ENCODE results near the gene INCENP. TPM values are rescaled to one million over a fixed set of nuclear protein-coding genes. Genes with fewer than 3 reads are reported as not detected.

Gene INCENP
- total and polyA plus RNA-seq, 2 donors (not counting 1 experiment from before 2014, with no cell fraction given): 8.9 to 37.8 TPM

DNA sequence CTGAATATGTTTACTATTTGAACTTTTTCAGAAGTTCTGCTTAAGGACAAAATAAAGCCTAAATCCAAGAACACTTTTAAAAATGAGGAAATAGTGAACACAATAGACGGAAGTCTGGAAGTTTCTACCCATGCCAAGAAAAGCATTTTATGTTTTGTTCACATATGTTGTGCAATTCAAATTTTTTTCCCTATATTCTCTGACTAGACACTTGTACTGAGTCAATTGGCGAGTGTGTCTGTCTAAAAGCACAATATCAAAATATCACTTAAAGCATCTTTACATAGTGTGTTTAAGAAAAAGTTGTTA, 29.2 kb downstream of the INCENP start:
- ATAC-seq (ENCODE audit: low read depth) (no peak), DNase-seq (no peak)
- H4K20me1 ChIP-seq (ENCODE audit: control insufficient read depth, insufficient read depth, low read length, poor library complexity, severe bottlenecking): no peaks in the 10 kb centered on the region
- H3K79me2 ChIP-seq (ENCODE audit: control insufficient read depth, insufficient read depth, low read length): no peaks in the 10 kb centered on the region
- H3K4me3 Mint-ChIP-seq: no peak overlapping the region
- H3K9me3 Mint-ChIP-seq (ENCODE audit: insufficient read depth): no peaks in the 10 kb centered on the region
- H3K4me1 Mint-ChIP-seq: no peaks in the 10 kb centered on the region
- no peaks in the 10 kb centered on the region for H3K4me1 ChIP-seq (ENCODE audit: control insufficient read depth in 2 of 2, insufficient read depth in 2 of 2, low read length in 2 of 2)
- H3K9ac ChIP-seq (ENCODE audit: low read length): no peak overlapping the region
- no peak overlapping the region for H3K4me3 ChIP-seq (ENCODE audit: control extremely low read depth in 1 of 5, extremely low read depth in 1 of 5, insufficient read depth in 1 of 5, low read depth in 2 of 5, low read length in 4 of 5)
- H3K36me3 ChIP-seq (replicated peaks in 1 of 2; ENCODE audit: control extremely low read depth in 1 of 2, control insufficient read depth in 1 of 2, extremely low read depth in 1 of 2, insufficient read depth in 2 of 2, low read length in 1 of 2): peaks cover 0 to 31% of the 10 kb centered on the region in 2 experiments
- POLR2A ChIA-PET: no interaction called here
- no peaks in the 10 kb centered on the region for H3K27me3 ChIP-seq (replicated peaks in 1 of 4; ENCODE audit: control extremely low read depth in 1 of 4, control insufficient read depth in 3 of 4, insufficient read depth in 4 of 4, low read length in 3 of 4)
- CTCF ChIA-PET: no interaction called here
- no peak overlapping the region for H2AFZ ChIP-seq (ENCODE audit: insufficient read depth, low read depth, low read length, poor library complexity, severe bottlenecking)
- TF ChIP-seq, protein P1, sequence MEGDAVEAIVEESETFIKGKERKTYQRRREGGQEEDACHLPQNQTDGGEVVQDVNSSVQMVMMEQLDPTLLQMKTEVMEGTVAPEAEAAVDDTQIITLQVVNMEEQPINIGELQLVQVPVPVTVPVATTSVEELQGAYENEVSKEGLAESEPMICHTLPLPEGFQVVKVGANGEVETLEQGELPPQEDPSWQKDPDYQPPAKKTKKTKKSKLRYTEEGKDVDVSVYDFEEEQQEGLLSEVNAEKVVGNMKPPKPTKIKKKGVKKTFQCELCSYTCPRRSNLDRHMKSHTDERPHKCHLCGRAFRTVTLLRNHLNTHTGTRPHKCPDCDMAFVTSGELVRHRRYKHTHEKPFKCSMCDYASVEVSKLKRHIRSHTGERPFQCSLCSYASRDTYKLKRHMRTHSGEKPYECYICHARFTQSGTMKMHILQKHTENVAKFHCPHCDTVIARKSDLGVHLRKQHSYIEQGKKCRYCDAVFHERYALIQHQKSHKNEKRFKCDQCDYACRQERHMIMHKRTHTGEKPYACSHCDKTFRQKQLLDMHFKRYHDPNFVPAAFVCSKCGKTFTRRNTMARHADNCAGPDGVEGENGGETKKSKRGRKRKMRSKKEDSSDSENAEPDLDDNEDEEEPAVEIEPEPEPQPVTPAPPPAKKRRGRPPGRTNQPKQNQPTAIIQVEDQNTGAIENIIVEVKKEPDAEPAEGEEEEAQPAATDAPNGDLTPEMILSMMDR (IDR thresholded peaks at IDR 0.05): no peak
- no peak for TF ChIP-seq EZH2 (IDR thresholded peaks at IDR 0.05; ENCODE audit: borderline replicate concordance, insufficient read depth, low read depth, low read length, poor library complexity, severe bottlenecking)
- H3K9me3 ChIP-seq (ENCODE audit: control extremely low read depth in 1 of 3, control insufficient read depth in 2 of 3, insufficient read depth in 1 of 3, low read length in 2 of 3): no peaks in the 10 kb centered on the region
- WGBS (ENCODE audit: insufficient coverage): no CpG with 5 or more reads among the region's 2 CpGs
- H3K27ac ChIP-seq (ENCODE audit: low read length in 2 of 2): no peak overlapping the region
- H3K27ac Mint-ChIP-seq: no peak overlapping the region
- intact Hi-C loops (cut with micrococcal nuclease): no loop called here
- no peak overlapping the region for H3K4me2 ChIP-seq (replicated peaks; ENCODE audit: low read depth, low read length, poor library complexity, severe bottlenecking)
- no peaks in the 10 kb centered on the region for H3K27me3 Mint-ChIP-seq

GRCh38 chr11:62153617-62154016, 29.8 kb downstream of the INCENP start:
- no peak for DNase-seq
- no peaks in the 10 kb centered on the region for H3K4me1 Mint-ChIP-seq
- Histone ChIP-seq H3K27me3 (replicated peaks in 1 of 4; ENCODE audit: control extremely low read depth in 1 of 4, control insufficient read depth in 3 of 4, insufficient read depth in 4 of 4, low read length in 3 of 4) (no peaks in the 10 kb centered on the region), H3K4me3 (ENCODE audit: control extremely low read depth in 1 of 5, extremely low read depth in 1 of 5, insufficient read depth in 1 of 5, low read depth in 2 of 5, low read length in 4 of 5) (no peak overlapping the region), H3K27ac (ENCODE audit: low read length in 2 of 2) (no peak overlapping the region), H3K4me1 (ENCODE audit: control insufficient read depth in 2 of 2, insufficient read depth in 2 of 2, low read length in 2 of 2) (no peaks in the 10 kb centered on the region), H4K20me1 (ENCODE audit: control insufficient read depth, insufficient read depth, low read length, poor library complexity, severe bottlenecking) (no peaks in the 10 kb centered on the region), H3K9me3 (ENCODE audit: control extremely low read depth in 1 of 3, control insufficient read depth in 2 of 3, insufficient read depth in 1 of 3, low read length in 2 of 3) (no peaks in the 10 kb centered on the region), H3K79me2 (ENCODE audit: control insufficient read depth, insufficient read depth, low read length) (no peaks in the 10 kb centered on the region), H3K9ac (ENCODE audit: low read length) (no peak overlapping the region), H3K36me3 (replicated peaks in 1 of 2; ENCODE audit: control extremely low read depth in 1 of 2, control insufficient read depth in 1 of 2, extremely low read depth in 1 of 2, insufficient read depth in 2 of 2, low read length in 1 of 2) (peaks cover 0 to 26% of the 10 kb centered on the region in 2 experiments), H3K4me2 (replicated peaks; ENCODE audit: low read depth, low read length, poor library complexity, severe bottlenecking) (no peak overlapping the region), H2AFZ (ENCODE audit: insufficient read depth, low read depth, low read length, poor library complexity, severe bottlenecking) (no peak overlapping the region)
- H3K27ac Mint-ChIP-seq: no peak overlapping the region
- ATAC-seq (ENCODE audit: low read depth): no peak
- no peaks in the 10 kb centered on the region for H3K27me3 Mint-ChIP-seq
- POLR2A ChIA-PET: no interaction called here
- no CpG with 5 or more reads among the region's 3 CpGs for WGBS (ENCODE audit: insufficient coverage)
- intact Hi-C loops (cut with micrococcal nuclease): no loop called here
- no peak overlapping the region for H3K4me3 Mint-ChIP-seq
- TF ChIP-seq EZH2 (IDR thresholded peaks at IDR 0.05; ENCODE audit: borderline replicate concordance, insufficient read depth, low read depth, low read length, poor library complexity, severe bottlenecking): no peak
- TF ChIP-seq, protein P1 (IDR thresholded peaks at IDR 0.05): no peak
- CTCF ChIA-PET: no interaction called here
- H3K9me3 Mint-ChIP-seq (ENCODE audit: insufficient read depth): no peaks in the 10 kb centered on the region

All from B cell (primary cell).